ENCODE data around the gene METRN.
A peak's percentile ranks its signal among the peaks of the same experiment; 100 is the strongest.

Gene METRN

DNA sequence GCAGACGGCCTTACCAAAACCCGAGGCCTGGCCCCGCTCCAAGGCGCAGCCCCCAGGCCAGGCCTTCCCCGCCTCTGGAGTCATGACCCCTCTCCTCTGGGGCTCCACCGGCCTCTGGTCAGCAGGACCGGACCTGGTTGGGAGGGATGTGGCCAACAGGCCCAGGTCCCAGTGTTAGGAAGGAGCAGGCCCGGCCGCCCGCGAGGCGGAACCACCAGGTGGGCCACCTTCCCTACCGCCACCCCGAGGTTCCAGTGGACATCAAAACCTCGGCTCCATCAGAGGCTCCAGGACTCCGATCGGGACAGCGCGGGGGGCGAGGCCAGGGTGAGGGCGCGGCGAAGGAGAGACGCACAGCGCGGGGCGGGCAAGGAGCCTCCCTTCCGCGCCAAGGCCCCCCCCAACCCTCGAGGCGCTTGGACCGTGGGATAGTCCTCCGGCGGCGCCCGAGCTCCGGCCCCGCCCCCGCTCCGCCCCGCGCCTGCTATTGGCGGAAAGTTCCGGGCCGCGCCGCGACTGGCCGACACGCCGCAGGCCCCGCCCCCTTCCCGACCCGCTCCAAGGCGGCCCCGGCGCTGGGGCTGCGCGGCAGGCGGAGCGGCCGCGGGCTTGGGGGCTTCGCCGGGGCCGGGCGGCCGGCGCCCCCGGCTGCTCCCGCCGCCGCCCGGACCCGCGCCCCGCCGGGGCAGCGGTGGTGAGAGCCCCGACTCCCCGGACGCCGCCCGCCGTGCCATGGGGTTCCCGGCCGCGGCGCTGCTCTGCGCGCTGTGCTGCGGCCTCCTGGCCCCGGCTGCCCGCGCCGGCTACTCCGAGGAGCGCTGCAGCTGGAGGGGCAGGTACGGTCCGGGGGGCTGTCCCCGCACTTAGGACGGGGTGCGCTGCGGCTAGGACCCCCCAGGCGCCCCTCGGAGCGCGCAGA, at the start of gene METRN:
Gene METRN, plus strand, starts transcription at position 561 of the 919 bp plus-strand sequence. Its CDS starts 172 bp downstream, at position 733.
- DNase-seq: peak; percentile 73 to 84 (median 78)

DNA sequence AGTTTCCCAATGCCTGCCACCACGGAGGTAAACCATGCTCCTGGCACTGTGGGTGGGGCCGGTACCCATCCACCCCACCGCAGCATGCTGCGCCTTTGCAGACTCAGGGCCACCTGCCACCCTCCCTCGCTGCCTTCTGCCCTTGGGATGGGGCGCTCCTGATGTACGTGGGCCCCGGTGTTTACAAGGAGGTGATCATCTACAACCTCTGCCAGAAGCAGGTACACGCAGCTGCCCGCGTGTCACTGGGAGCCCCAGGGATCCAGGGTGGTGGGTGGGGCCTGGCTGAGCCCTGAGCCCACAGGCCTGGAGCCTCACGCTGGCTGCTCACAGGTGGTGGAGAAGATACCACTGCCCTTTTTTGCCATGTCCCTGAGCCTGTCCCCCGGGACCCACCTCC, 48.3 kb upstream of the METRN start:
- no peak for DNase-seq

DNA sequence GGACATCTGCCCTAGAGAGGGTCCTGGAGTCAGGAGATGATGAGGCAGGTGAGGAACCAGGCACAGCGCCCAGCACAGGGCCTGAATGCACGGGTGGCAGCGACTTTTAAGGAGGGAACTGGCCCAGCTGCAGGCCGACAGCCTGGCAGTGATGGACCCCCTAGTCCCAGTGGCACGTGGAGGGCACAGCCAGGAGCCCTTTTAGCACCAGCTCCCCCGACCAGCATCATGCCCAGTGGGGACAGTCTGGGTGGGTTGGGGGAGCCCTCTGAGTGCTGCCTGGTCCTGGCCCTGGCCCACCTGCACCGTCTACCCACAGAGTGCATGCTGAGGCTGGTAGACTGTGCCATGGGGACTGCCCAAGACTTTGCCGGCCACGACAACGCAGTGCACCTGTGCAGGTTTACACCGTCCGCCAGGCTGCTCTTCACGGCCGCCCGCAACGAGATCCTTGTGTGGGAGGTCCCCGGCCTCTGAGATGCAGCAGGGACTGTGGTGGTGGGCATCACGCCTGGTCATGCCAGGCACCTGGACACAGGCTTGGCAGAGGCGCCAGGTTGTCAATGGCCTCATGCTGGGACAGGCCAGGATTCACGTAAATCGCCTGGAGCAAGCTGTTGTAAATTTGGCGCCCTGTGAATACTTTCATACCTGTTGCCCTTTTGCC, 47.7 kb upstream of the METRN start:
- DNase-seq: no peak

DNA sequence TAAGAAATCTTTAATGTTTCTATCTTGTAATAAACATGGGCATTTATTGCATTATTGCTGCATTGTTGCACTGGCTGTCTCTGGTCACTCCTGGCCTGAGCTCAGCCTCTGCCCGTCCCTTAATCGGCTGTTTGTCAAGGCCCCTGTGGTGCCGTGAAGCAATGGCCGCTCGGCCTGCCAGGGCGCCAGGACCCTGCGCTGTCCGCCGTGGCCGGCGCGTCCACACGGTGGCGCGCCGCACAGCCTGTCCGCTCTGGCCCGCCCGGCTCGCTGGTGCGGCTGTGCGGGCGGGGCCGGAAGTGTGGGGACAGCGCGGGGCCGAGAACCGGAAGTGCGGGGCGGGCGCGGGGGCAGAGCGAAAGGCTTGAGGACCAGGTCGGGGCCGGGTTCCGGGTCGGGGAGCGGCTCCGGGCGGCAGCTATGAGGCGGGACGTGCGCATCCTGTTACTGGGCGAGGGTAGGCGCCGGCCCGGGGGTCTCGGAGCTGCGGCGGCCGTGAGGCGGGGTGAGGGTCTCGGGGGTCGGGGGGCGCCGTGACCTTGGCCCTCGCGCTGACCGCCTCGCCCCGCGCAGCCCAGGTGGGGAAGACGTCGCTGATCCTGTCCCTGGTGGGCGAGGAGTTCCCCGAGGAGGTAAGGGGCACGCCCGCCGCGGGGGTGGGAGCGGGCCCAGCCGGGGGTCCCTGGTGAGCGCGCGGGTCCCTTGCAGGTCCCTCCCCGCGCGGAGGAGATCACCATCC, 47.0 kb upstream of the METRN start, which contains the start of gene RHOT2:
Gene RHOT2, plus strand, starts transcription at position 353 of the 739 bp plus-strand sequence. Its CDS starts 68 bp downstream, at position 421.
- DNase-seq: peak; percentile 83 to 93 (median 90)

DNA sequence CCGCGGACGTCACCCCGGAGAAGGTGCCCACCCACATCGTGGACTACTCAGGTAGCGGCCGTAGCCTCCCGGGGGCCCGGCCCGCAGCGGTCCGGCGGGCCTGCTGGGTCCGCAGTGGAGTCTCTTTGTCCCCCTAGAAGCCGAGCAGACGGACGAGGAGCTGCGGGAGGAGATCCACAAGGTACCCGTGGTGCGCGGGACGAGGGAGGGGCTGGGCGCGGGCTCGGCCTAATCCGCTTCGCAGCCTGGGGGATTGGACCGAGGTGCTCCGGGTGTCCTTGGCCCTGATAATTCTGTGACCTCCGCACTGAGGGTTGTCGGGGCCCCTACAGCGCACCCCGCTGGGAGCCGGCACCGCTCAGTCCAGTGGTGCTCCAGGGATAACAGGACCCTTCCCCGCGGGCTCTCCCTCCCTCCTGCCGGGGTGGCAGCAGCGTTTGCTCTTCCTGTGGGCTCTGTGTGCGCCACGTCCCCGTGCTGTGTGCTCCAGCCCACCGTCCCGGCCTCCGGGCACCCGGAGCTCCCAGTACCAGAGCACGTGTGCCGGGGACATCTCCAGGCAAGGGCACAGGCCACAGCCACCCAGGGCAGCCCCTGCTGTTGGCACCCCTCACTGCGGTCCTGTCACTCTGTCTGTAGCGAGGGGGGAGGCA, 46.3 kb upstream of the METRN start:
- DNase-seq: no peak

DNA sequence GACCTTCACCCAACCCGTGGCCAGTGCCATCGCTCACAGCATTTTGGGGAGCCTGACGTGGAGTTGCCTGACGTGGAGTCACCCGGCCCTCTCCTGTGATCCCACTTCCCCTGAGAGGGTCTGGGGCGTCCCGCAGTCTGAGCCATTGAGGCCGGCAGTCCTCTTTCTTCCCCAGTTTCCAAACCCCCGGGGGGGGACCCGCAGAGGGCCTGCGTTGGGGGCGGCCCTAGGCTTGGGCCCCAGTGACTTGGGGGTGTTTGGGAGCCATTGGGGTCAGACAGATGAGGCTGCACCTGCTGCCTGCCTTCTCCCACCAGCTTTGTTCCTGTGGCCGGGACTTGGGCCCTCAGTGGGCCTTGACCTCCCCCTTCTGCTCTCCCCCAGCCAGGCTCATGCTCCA, 45.3 kb upstream of the METRN start:
- DNase-seq: no peak

DNA sequence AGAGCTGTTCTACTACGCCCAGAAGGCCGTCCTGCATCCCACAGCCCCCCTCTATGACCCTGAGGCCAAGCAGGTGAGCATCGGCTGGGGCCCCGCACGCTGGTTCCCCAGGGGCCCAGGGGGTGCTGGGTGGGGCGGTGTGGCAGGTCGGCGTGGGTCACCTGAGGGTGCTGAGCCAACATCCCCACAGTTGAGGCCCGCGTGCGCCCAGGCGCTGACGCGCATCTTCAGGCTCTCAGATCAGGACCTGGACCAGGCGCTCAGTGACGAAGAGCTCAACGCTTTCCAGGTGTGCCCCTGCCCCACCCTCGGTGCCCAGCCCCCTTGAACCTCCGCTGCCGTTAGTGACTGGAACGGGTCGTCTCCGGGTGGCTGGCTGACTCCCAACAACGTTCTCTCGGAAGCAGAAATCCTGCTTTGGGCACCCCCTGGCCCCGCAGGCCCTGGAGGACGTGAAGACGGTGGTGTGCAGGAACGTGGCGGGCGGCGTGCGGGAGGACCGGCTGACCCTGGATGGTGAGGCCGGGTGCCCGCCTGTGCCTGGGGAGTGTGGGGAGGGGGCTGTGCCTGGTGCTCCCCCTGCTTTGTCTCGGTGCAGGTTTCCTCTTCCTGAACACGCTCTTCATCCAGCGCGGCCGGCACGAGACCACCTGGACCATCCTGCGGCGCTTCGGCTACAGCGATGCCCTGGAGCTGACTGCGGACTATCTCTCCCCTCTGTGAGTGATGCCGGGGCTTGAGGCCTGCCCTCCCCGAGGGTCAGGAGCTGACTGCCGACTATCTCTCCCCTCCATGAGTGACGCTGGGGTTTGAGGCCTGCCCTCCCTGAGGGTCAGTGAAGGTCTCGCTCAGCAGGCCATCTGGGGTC, 44.2 kb upstream of the METRN start:
- DNase-seq: no peak

DNA sequence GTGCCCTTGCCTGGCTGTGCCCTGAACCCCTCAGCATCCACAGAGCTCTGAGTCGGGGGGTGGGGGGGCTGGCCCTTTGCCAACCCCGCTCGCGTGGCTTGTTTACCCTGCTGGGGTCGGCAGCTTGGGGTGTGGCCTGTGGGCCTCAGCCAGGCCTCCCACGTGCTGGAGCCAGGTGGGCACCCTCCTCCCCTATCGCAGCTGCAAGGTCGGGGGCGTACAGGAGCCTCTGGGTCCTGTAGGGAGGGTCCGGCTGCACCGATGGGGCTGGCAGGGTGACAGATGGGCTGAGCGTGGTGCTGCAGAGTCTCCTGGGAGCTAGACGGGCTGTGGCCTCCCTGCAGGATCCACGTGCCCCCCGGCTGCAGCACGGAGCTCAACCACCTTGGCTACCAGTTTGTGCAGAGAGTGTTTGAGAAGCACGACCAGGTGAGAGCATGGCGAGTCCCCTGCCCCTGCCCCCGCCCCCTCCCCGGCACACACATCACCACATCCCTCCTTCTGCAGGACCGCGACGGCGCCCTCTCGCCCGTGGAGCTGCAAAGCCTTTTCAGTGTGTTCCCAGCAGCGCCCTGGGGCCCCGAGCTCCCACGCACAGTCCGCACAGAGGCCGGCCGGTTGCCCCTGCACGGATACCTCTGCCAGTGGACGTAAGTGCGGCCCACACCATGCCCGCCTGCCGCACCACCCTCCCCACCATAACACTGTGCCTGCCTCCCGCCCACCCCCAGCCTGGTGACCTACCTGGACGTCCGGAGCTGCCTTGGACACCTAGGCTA, 43.4 kb upstream of the METRN start:
- DNase-seq: no peak

DNA sequence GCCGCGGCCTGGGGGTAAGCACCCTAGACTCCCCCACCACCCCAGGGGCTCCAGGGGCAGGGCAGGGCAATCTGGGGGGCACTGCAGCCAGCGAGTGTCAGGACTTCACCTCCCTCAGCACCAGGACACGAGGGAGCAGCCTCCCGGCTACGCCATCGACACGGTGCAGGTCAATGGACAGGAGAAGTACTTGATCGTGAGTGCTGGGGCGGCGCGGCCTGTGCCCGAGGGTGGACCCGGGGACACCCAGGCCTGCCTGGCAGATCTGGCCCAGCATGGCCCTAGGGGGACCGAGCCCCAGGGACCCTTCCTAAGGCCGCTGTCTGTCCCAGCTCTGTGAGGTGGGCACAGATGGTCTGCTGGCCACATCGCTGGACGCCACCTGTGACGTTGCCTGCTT, 42.5 kb upstream of the METRN start:
- no peak for DNase-seq

DNA sequence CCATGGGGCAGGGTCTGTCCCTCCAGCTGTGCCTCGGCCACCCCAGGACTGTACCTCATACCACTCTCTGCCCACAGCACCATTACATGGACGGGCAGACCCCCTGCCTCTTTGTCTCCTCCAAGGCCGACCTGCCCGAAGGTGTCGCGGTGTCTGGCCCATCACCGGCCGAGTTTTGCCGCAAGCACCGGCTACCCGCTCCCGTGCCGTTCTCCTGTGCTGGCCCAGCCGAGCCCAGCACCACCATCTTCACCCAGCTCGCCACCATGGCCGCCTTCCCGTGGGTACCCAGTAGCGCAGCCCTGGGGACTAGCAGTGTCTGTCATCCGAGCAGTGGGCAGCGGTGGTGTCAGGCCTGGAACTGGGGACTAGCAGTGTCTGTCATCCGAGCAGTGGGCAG, 42.1 kb upstream of the METRN start:
- DNase-seq: no peak

DNA sequence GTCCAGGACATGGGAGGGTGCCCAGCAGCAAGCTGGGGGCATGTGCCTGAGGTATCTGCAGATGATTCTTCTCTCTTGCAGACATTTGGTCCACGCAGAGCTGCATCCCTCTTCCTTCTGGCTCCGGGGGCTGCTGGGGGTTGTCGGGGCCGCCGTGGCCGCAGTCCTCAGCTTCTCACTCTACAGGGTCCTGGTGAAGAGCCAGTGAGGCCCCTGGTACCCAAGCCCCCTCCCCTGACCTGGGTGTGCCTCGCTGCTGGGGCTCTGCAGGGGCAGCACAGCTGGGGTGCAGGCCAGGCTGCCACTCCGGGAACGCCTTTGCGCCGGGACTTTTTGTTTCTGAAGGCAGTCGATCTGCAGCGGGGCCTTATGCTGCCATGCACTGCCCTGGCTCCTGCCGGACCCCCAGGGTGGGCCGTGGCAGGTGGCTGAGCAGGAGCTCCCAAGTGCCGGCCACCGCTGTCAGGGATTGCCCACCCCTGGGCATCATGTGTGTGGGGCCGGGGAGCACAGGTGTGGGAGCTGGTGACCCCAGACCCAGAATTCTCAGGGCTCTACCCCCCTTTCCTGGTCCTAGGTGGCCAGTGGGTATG, 41.4 kb upstream of the METRN start:
- DNase-seq: no peak

DNA sequence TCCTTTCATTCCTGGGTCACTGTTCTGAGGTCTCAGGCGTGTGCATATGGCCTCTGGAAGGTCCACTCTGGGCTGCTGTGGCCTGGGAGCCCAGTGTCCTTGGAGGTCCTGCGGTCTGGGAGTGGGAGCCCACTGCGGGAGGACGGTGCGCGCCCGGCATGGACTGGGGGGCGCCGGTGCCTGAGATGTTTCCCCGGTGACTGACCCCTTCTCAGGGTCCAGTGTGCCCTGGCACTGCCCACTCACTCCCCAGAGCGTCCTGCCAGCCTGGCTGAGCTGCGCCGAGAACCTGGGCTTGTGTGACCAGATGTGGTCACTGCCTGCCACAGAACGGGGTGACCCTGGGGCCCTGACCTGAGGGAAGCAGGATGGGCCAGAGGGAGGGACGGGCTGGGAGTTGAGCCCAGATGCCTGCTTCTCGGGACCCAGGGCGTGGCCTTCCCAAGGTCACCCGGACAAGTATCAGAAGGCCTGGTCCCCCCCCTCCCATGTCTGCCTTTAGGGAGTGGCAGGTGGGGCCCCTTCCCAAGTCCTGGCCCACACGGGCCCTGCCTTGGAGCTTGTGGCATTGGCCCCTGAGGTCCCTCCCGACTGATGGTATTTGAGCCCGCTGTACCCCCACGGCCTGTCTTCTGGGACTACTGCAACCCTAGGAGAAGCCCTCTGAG, 40.6 kb upstream of the METRN start:
- no peak for DNase-seq

DNA sequence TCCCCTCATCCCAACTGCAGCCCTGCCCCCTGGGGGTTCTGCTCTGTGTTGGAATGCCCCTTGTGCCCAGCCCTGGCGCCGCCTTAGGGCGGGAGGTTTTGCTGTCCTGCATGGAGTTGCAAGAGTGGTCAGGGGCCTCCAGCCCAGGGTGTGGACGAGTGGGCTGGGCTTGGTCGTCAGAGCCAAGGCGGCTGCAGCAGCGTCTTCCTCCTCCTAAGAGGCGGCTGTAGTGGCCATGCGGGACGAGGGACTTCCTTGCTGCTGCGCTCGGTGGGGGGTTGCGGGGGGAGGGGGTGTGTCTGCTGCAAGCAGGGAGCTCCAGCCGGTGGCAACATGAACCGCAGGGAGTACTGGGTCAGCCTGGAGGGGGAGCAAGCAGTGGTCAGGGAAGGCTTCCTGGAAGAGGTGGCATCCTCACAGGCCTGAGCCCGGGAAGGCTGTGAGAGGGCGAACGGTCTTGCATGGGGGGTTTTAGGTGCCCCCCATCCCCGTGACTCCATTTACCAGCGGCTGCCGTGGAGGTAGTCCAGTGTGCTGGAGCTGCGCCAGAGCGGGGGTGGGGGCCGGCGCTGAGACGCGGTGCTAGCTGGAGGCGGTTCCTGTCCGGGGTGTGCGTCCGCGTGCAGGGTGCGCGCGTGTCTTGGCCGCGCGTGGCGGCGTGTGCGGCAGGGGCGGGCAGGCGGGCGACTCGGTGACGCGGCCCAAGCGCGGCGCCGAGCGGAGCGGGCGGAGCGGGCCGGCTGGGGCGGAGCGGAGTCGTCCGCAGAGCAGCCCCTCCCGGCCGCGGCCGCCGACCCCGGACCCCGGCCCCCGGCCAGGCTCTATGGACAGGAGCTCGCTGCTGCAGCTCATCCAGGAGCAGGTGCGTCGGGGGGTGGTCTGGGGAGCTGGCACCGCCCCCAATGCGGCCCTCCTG, 39.7 kb upstream of the METRN start, which contains the start of gene RHBDL1:
Gene RHBDL1, plus strand, starts transcription at position 704 of the 916 bp plus-strand sequence. Its CDS starts 120 bp downstream, at position 824.
- no peak for DNase-seq

DNA sequence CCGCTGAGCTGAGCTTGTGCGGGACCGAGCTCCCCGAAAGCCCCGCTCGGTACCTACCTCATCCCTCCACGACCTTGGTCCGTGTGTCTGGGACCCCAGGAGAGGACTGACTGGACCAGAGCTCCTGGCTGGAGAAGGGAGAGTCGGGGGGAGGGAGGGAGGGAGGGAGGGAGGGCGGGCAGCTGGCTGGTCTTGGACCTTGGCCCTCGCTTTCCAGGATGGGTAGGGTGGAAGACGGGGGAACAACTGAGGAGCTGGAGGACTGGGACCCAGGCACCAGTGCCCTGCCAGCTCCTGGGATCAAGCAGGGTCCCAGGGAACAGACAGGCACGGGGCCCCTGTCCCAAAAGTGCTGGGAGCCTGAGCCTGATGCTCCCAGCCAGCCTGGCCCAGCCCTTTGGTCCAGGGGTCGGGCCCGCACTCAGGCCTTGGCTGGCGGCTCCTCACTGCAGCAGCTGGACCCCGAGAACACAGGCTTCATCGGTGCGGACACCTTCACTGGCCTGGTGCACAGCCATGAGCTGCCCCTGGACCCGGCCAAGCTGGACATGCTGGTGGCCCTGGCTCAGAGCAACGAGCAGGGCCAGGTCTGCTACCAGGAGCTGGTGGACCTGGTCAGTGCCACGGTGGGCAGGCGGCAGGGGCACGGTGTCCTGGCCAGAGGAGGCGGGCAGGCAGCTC, 38.9 kb upstream of the METRN start:
- DNase-seq: no peak

DNA sequence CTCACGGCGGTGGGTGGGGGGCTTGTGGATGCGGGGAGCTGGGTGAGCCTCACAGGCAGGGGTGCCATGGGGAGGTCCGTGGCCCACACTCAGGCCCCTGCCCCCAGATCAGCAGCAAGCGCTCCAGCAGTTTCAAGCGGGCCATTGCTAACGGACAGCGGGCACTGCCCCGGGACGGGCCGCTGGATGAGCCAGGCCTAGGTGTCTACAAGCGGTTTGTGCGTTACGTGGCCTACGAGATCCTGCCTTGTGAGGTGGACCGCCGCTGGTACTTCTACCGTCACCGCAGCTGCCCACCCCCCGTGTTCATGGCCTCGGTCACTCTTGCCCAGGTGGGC, 38.4 kb upstream of the METRN start:
- no peak for DNase-seq

DNA sequence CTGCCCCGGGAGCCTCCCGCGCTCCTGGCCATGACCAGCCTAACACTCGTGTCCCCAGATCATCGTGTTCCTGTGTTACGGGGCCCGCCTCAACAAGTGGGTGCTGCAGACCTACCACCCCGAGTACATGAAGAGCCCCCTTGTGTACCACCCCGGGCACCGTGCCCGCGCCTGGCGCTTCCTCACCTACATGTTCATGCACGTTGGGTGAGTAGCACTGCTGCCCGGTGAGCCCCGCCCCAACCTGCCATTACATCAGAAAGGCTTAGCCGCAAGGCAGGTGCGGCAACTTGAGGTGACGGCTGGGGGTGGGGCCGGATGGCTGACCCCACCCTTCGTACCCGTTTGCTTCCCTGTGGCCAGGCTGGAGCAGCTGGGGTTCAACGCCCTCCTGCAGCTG, 38.0 kb upstream of the METRN start:
- no peak for DNase-seq

DNA sequence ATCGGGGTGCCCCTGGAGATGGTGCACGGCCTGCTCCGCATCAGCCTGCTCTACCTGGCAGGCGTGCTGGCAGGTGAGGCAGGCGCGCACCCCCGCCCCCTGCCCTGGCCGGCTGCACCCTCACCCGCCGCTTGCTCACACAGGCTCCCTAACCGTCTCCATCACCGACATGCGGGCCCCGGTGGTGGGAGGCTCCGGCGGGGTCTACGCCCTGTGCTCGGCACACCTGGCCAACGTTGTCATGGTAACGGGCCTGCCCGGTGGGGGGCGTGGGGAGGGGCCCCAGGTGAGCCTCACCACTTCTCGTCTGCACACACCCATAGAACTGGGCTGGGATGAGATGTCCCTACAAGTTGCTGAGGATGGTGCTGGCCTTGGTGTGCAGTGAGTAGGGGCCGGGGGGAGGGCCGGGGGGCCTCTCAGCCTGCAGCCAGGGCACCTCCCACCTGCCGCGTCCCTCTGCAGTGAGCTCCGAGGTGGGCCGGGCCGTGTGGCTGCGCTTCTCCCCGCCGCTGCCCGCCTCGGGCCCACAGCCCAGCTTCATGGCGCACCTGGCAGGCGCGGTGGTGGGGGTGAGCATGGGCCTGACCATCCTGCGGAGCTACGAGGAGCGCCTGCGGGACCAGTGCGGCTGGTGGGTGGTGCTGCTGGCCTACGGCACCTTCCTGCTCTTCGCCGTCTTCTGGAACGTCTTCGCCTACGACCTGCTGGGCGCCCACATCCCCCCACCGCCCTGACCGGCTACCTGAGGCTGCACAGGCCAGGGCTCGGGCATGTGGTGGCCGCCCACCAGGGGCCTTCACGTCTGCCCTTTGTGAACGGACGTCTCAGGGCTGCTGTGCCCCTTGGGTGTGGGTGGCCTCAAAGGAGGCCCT, 37.4 kb upstream of the METRN start:
- no peak for DNase-seq

All from activated CD4-positive, CD25-positive, alpha-beta regulatory T cell (primary cell).